Stimulated activated CD4-positive, alpha-beta T cell treated with anti-CD3 and anti-CD28 coated beads, Interleukin-2, amount 100 ng/mL, for 24 hours (primary cell): ENCODE results near the gene STK11.

Experiments
- DNase-seq, 2 donors: peaks; one replicate each; pipeline ENCODE4 v3.0.0-alpha.2; 2020

STK11 gene

DNA sequence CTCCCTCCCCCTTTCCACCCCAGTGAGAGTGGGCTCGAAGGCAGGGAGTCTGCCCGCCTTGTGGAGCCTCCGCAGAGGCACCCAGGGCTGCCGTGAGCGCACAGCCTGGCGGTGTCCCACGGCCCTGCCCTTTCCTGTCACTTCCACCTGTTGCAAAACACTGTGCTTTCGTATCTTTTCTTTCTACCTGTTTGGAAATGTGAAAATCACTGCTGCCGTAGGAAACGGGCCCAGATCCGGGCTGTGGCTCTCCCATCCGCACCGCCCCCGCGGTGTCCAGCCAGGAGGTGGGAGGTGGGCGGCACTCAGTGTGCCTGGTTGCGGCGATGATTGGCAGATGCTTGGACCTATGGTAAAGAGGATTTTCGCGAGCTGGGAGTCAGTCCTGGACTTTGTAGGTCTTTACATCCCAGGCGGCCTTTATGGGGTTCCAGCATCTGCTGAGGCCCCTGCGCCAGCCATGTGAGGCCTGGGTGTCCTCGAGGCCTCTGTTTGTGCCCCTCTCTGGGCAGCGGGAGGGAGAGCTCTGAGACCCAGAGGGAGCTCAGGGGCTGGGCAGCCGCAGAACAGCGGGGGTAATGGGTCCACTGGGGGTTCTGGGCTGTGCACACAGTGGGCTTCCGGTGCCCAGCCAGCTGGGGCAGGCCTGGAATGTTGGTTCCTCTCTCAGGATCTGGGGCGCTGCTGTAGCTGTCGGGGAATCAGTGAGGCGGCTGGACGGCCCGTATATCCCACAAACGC lies 6.1 kb downstream of the STK11 start:
- no peak for DNase-seq

- DNase-seq: peak; percentile 51 to 61
These were observed 8.1 kb downstream of the STK11 start for GRCh38 chr19:1213391-1214286.

- DNase-seq: no peak
These were observed 8.8 kb downstream of the STK11 start for GRCh38 chr19:1214299-1214861.

- no peak for DNase-seq
These were observed 9.5 kb downstream of the STK11 start for GRCh38 chr19:1214862-1215731.

DNA sequence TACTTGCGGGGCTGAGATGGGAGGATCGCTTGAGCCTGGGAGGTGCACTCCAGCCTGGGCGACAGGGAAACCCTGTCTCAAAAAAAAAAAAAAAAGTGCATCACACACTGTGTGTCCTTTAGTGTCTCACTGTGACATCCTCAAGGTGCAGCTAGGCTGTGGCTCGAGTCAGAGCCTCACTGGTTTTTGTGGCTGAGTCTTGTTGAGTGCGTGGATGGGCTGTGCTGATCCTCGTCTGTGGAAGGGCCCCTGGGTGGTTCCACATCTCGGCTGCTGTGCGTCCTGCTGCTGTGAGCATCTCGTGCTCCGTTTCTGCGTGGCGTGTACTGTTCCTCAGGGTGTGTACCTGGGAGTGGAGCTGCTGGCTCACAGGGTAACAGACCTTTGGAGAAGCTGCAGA lies 11.2 kb downstream of the STK11 start:
- no peak for DNase-seq

DNA sequence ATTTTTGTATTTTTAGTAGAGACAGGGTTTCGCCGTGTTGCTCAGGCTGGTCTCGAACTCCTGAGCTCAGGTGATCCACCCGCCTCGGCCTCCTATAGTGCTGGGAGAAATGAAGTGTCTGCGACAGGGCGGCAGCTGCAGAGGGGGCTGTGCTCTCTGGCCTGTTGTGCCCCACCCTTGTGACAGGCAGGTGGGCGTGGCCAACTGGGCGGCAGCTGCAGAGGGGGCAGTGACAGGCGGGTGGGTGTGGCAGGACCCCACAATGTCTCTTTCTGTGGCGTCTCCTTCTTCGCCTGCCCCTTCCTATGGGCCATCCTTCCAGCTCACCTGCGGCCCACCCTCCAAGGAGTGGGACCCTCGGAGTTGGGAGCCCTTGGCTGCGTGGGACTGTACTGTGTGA lies 11.8 kb downstream of the STK11 start:
- no peak for DNase-seq

DNA sequence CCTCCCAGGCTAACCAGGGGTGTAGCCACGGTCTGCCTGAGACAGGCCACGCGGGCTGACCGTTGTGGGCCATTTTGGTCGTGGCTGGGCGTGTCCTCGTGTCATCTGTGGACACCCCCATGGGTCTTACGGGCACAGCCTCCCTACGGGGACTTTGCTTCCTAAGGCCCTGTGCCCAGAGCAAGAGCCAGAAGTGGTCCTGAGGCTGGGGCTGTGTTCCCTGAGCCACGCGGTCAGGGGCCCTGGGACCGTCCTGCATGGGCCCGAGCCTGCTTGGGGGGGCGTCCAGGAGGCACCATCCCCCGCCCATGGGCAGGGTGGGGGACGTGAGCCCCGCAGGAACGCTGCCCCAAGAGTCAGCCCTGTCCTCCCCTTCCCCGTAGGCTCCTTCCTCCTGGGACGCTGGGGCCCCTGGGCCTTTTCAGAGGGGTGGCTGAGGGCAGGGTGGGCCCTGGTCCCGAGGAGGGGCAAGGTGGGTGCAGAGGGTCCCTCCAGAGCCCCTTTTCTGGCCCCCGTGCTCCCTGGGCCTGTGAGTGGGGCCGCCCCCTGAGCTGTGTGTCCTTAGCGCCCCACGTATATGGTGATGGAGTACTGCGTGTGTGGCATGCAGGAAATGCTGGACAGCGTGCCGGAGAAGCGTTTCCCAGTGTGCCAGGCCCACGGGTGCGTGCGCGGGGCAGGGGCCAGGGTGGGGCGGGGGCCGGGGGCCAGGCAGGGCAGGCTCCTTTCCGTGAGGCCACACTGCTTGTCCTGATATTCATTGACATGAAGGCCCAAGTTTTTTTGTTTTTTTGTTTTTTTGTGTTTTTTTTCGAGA lies 13.4 kb downstream of the STK11 start:
- DNase-seq: no peak

DNA sequence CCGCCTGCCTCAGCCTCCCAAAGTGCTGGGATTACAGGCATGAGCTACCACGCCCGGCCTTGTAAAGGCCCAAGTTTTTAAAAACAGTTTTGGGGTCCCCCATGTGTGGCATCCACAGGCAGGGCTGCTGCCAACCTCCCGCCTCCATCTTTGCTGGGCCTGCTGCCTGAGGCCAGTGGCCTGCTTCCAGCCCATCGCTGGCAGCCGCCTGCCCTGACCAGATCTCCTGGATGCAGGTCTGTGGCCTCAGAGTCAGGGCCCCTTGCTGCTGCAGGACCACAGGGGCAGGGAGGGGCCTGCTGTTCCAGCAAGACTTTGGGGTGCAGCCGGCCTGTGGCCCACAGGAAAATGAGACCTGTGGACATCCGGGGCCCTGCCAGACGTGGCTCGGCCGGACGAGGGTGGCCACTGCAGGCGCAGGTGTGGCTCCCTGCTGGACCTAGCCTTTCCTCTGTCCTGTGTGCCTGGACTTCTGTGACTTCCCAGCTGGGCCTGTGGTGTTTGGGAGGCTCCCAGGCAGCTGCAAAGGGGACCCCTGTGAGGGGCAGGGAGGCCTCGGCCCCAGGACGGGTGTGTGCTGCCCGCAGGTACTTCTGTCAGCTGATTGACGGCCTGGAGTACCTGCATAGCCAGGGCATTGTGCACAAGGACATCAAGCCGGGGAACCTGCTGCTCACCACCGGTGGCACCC lies 14.4 kb downstream of the STK11 start:
- no peak for DNase-seq

GRCh38 chr19:1220477-1220930 lies 14.9 kb downstream of the STK11 start:
- DNase-seq: no peak

GRCh38 chr19:1220976-1221903 lies 15.7 kb downstream of the STK11 start:
- no peak for DNase-seq

DNA sequence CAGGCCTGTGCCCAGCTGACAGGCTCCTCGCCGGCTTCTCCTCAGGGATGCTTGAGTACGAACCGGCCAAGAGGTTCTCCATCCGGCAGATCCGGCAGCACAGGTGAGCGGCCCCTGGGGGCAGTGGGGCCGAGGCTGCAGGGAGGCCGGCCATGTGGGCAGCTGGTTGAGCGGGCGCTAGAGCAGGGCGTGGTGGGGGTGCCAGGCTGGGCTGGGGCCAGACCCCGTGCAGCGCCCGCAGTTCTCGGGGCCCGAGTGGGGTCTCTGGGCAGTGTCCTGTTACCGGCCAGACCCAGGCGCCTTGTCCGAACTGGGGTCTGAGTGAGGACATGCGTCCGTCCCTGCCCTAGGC lies 16.3 kb downstream of the STK11 start:
- no peak for DNase-seq

DNA sequence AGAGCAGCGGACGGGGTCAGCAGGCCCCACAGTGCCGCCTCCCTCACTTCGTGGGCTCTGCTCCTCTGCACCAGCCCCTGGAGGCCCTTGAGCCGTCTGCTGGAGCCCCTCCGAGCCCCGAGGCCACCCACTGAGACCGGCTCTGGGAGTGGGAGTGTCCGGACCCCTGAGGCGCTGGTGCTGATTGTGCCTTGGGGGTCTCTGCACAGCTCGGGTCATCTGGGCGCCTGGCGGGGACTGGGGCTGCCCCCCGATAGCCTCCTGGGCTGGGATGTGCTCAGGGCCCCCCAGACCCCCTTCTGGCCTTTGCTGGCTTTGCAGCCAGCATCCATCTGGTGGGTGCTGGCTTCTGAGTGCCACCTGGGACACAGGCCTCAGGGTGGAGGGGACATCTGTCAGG lies 16.8 kb downstream of the STK11 start:
- DNase-seq: no peak

DNA sequence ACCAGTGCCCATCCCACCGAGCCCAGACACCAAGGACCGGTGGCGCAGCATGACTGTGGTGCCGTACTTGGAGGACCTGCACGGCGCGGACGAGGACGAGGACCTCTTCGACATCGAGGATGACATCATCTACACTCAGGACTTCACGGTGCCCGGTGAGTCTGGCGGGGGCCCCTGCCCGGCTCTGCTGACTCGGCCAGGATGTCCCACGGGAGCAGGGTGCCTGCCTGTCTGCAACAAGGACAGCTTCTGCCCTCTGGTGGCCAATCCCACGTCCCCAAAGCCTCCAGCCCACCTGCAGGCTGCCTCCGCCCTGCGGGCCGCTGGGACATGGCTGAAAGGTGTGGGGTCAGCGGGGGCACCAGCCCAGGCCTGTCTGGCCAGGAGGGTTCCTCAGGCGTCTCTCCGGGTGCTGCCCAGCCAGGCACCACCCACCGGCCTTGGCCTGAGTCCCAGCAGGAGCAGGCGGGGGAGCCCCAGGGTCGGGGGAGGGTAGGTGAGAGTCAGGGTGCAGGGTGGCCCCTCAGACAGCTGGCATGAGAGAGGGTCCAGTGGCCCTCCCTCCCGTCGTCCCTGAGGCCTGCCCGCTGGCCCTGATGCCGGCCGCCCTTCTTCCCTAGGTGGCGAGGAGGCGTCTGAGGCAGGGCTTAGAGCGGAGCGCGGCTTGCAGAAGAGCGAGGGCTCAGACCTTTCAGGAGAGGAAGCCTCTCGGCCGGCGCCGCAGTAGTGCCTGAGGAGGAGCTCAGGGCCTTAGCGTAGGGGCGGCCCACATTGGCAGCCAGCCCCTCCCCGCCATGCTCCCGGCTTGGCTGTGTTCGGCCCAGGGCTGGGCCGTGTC lies 17.7 kb downstream of the STK11 start:
- peak in 1 of 2 donors; percentile 40 for DNase-seq

GRCh38 chr19:1224047-1224825 lies 18.7 kb downstream of the STK11 start:
- DNase-seq: no peak

DNA sequence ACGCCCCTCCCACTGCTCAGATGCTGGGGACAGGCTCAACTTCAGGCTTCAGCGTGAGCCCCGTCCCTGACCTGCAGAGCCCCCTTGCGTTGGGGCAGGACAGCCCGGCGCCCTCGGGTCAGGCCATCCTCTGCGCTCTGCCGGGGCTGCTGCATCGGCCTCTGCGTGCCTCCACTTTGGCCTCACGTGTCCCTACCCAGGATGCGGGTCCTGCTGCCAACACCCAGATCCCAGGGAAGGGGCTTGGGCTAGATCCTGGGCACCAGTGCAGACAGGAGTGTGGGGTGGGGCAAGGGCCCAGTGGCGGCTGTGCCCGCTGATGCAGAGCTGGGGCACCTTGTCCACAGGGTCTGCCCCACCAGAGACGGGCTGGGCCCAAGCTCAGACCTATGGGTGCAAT lies 19.3 kb downstream of the STK11 start:
- DNase-seq: no peak

DNA sequence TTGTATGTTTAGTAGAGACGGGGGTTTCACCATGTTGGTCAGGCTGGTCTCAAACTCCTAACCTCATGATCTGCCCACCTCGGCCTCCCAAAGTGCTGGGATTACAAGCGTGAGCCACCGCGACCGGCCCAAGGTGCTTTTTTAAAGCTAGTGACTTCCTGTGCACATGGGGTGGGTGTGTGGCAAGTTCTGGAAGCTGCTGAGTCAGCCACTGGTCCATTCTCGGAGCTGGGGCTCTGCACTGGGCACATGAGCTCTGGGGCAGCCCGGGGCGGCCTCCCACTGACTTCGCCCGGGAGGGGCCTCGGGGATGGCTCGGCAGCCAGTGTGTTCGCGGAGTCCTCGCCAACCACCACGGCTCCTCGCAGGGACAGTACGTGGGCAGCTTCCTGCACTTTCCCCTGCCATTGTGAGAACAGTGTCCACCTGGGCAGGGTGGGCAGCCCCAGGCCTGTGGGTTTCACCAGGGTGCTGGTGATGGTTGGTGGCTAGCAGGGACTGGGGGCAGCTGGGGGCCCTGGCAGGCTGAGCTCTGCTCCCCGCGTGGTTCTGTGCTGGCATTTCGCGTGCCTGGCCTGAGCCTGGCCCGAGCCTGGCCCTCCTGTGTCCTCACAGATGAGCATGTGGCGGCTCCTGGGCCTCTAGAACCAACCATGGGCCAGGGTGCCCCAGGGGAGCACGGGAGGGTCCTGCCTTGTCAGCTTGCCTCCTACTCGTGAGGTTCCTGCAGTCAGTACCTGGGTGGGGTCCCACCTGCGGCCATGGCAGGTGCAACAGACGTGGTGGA lies 20.1 kb downstream of the STK11 start:
- DNase-seq: no peak

DNA sequence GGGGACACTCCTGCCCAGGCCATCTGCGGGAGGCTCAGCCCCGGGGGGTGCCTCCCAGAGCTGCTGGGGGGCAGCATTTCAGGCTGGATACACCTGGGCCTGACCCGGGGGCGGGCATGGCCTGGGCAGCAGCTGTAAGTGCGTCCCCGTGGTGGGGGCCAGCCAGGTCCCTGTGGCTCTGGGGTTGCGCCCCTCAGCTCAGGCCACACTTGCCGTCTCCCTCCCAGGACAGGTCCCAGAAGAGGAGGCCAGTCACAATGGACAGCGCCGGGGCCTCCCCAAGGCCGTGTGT lies 20.6 kb downstream of the STK11 start:
- no peak for DNase-seq
